IPS-18a (cell line): ENCODE results near the gene S1PR2.
"Not testable (repeated sequence)": the region's sequence is repeated elsewhere in the genome, so short reads cannot be mapped to it uniquely, and the experiment has no call there.

ENCODE experiments used
- H3K27ac ChIP-seq: one replicate; pipeline ENCODE4 v1.5.1; 2013; ENCODE audit warnings: low read length
- H3K27me3 ChIP-seq: one replicate; pipeline ENCODE4 v1.6.1; 2013; ENCODE audit warnings: mild to moderate bottlenecking, low read length; ENCODE audit not compliant: control insufficient read depth, insufficient read depth
- H3K36me3 ChIP-seq: one replicate; pipeline ENCODE4 v1.6.1; 2013; ENCODE audit warnings: low read depth, low read length; ENCODE audit not compliant: control insufficient read depth
- H3K4me1 ChIP-seq: one replicate; pipeline ENCODE4 v1.6.1; 2013; ENCODE audit warnings: low read depth, low read length; ENCODE audit not compliant: control insufficient read depth
- H3K4me3 ChIP-seq: one replicate; pipeline ENCODE4 v1.5.1; 2013; ENCODE audit warnings: low read length
- H3K9ac ChIP-seq: one replicate; pipeline ENCODE4 v1.6.1; 2013; ENCODE audit warnings: mild to moderate bottlenecking, low read length, moderate library complexity
- H3K9me3 ChIP-seq: one replicate; pipeline ENCODE4 v1.6.1; 2013; ENCODE audit warnings: low read depth, low read length; ENCODE audit not compliant: control insufficient read depth

Gene S1PR2

DNA sequence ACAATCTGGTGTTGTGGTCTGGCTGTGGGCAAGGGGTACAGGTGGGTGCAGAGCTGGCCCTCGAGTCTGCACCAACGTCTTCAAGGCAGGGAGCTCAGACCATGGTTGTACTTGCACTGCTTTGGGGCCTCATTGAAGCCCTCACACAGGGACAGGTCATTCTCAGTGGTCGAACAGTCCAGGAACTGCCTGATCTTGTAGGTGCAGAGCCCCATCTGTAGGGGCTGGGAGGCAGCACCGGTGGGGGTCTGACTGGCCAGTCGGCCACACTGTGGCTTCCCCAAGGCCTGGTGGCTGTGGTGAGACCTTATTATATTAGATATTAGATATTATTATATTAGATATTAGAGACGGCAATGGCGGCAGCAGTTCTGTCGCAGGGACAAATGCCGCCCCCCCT, 14.0 kb downstream of the S1PR2 start:
- Histone ChIP-seq H3K4me1 (no peaks in the 10 kb centered on the region), H3K27ac (no peak overlapping the region), H3K27me3 (no peaks in the 10 kb centered on the region), H3K9ac (no peak overlapping the region), H3K36me3 (no peaks in the 10 kb centered on the region), H3K9me3 (no peaks in the 10 kb centered on the region), H3K4me3 (no peak overlapping the region)

DNA sequence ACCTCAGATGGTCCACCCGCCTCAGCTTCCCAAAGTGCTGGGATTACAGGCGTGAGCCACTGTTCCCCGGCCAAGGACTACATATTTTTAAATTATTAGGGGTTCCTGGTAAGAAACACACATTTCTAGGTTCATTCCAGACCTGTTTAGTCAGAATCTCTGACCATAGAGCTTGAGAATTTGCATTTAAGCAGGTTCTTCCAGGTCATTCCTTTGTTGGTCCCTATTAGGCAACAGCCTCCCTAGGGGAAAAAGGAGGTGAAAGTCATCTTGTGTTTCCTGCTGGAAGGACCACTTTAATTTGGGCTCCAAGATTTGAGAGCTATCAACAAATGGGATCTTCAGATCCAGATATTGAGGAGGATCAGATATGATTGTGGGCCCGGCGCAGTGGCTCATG, 16.3 kb downstream of the S1PR2 start:
- no peaks in the 10 kb centered on the region for H3K4me1 ChIP-seq
- no peak overlapping the region for H3K27ac ChIP-seq
- no peaks in the 10 kb centered on the region for H3K9me3 ChIP-seq
- H3K4me3 ChIP-seq = no peak overlapping the region
- H3K36me3 ChIP-seq = no peaks in the 10 kb centered on the region
- no peak overlapping the region for H3K9ac ChIP-seq
- no peaks in the 10 kb centered on the region for H3K27me3 ChIP-seq

GRCh38 chr19:10211691-10212090, 19.4 kb downstream of the S1PR2 start:
- Histone ChIP-seq H3K27ac (no peak overlapping the region), H3K36me3 (no peaks in the 10 kb centered on the region), H3K4me1 (no peaks in the 10 kb centered on the region), H3K9me3 (no peaks in the 10 kb centered on the region), H3K9ac (no peak overlapping the region), H3K27me3 (no peaks in the 10 kb centered on the region), H3K4me3 (no peak overlapping the region)

- Histone ChIP-seq H3K27me3 (no peaks in the 10 kb centered on the region), H3K9me3 (no peaks in the 10 kb centered on the region), H3K36me3 (no peaks in the 10 kb centered on the region), H3K4me3 (no peak overlapping the region), H3K4me1 (no peaks in the 10 kb centered on the region), H3K27ac (no peak overlapping the region), H3K9ac (no peak overlapping the region)
These were observed 20.1 kb downstream of the S1PR2 start for GRCh38 chr19:10211061-10211460.

DNA sequence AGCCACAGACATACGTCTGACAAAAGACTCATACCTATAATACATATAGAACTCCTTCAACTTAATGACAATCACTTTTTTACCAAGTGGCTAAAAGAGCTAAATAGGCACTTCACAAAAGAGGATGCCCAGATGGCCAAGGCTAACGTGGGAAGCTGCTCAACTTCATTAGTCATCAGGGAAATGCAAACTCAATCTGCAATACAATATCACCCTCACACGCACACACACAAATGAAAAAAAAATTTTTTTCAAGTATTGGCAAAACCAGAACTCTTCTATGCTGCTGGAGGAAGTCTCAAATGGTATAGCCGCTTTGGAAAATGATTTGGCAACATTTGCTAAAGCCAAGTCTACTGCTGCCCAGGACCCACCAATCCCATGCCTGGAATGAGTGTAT, 21.8 kb downstream of the S1PR2 start:
- no peaks in the 10 kb centered on the region for H3K27me3 ChIP-seq
- H3K9ac ChIP-seq = no peak overlapping the region
- no peaks in the 10 kb centered on the region for H3K4me1 ChIP-seq
- no peak overlapping the region for H3K27ac ChIP-seq
- no peak overlapping the region for H3K4me3 ChIP-seq
- H3K9me3 ChIP-seq = no peaks in the 10 kb centered on the region
- H3K36me3 ChIP-seq = no peaks in the 10 kb centered on the region

- Histone ChIP-seq H3K4me1 (no peaks in the 10 kb centered on the region), H3K4me3 (no peak overlapping the region), H3K27me3 (no peaks in the 10 kb centered on the region), H3K9me3 (no peaks in the 10 kb centered on the region), H3K27ac (no peak overlapping the region), H3K9ac (no peak overlapping the region), H3K36me3 (no peaks in the 10 kb centered on the region)
These were observed 24.1 kb downstream of the S1PR2 start for GRCh38 chr19:10207026-10207425.

DNA sequence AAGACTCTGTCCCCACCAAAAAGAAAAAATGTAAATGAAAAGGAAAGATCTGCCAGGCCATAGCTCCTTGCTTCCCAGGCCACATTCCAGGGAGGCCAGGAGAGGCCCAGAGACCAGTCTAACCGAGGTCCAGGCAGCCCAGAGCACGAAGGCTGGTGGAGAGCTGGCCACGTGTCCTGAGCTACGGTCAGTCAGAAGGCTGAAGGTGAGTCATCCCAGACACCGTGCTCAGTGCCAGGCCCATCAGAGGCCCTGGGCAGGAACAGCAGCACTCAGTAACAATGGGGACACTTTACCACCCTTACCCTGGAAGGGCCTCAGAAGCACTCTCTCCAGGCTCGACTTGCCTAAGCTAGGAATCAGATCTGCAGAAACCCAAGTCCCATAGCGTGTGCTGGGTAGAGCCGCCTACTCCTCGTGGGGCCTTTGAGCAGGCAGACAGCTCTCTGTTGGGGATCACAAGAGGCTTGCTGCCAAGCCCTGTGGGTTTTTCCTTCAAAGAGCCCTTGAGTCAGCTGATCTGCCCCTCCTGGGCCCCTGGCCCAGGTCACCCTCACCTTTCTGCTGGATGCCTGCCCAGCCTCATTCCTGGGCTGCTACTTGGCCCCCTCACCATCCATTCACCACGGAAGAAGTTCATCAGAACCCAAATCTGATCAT, 24.8 kb downstream of the S1PR2 start:
- H3K4me1 ChIP-seq = no peaks in the 10 kb centered on the region
- no peaks in the 10 kb centered on the region for H3K36me3 ChIP-seq
- no peak overlapping the region for H3K27ac ChIP-seq

GRCh38 chr19:10205636-10206035, 25.5 kb downstream of the S1PR2 start:
- no peaks in the 10 kb centered on the region for H3K4me1 ChIP-seq
- H3K4me3 ChIP-seq = no peak overlapping the region
- H3K9me3 ChIP-seq = no peaks in the 10 kb centered on the region
- no peaks in the 10 kb centered on the region for H3K27me3 ChIP-seq
- H3K27ac ChIP-seq = no peak overlapping the region
- H3K9ac ChIP-seq = no peak overlapping the region
- no peaks in the 10 kb centered on the region for H3K36me3 ChIP-seq

More for the DNA sequence above, 24.8 kb downstream of the S1PR2 start:
- no peaks in the 10 kb centered on the region for H3K27me3 ChIP-seq
- no peaks in the 10 kb centered on the region for H3K9me3 ChIP-seq
- H3K9ac ChIP-seq = no peak overlapping the region
- no peak overlapping the region for H3K4me3 ChIP-seq

- Histone ChIP-seq H3K9me3 (no peaks in the 10 kb centered on the region), H3K27me3 (no peaks in the 10 kb centered on the region), H3K4me1 (no peaks in the 10 kb centered on the region)
These were observed 27.4 kb downstream of the S1PR2 start for GRCh38 chr19:10203686-10204085.

GRCh38 chr19:10201176-10201575, 30.0 kb downstream of the S1PR2 start:
- Histone ChIP-seq H3K4me1 (no peaks in the 10 kb centered on the region), H3K9me3 (no peaks in the 10 kb centered on the region), H3K36me3 (no peaks in the 10 kb centered on the region), H3K27ac (no peak overlapping the region), H3K9ac (no peak overlapping the region), H3K4me3 (no peak overlapping the region), H3K27me3 (no peaks in the 10 kb centered on the region)

More at GRCh38 chr19:10203686-10204085, 27.4 kb downstream of the S1PR2 start:
- Histone ChIP-seq H3K4me3 (no peak overlapping the region), H3K36me3 (no peaks in the 10 kb centered on the region), H3K27ac (no peak overlapping the region), H3K9ac (no peak overlapping the region)

GRCh38 chr19:10200101-10200500, 31.0 kb downstream of the S1PR2 start:
- H3K27me3 ChIP-seq, H3K9ac ChIP-seq, H3K4me1 ChIP-seq, H3K9me3 ChIP-seq, H3K27ac ChIP-seq, H3K36me3 ChIP-seq, H3K4me3 ChIP-seq: not testable (repeated sequence)

GRCh38 chr19:10198889-10199644, 32.1 kb downstream of the S1PR2 start:
- not testable (repeated sequence) for H3K27me3 ChIP-seq, H3K27ac ChIP-seq, H3K4me3 ChIP-seq, H3K36me3 ChIP-seq, H3K4me1 ChIP-seq, H3K9me3 ChIP-seq, H3K9ac ChIP-seq
